Measurements from ENCODE around the gene FMNL2. TPM values are rescaled to one million over a fixed set of nuclear protein-coding genes. Genes with fewer than 3 reads are reported as not detected.

FMNL2 gene
- total RNA-seq, 1 donor from 2014 or later, result 34.3 TPM

- Histone ChIP-seq H3K4me3 (ENCODE audit: insufficient read depth, low read depth, low read length) (no peak overlapping the region), H3K27me3 (ENCODE audit: insufficient read depth, low read length) (no peaks in the 10 kb centered on the region), H4K20me1 (ENCODE audit: insufficient read depth, low read length) (no peaks in the 10 kb centered on the region), H2AFZ (ENCODE audit: low read depth, low read length) (no peak overlapping the region), H3K9ac (ENCODE audit: low read length) (no peak overlapping the region), H3K4me2 (ENCODE audit: low read length) (no peak overlapping the region), H3K36me3 (ENCODE audit: insufficient read depth, low read length) (peaks cover 11% of the 10 kb centered on the region), H3K79me2 (ENCODE audit: insufficient read depth, low read length) (no peaks in the 10 kb centered on the region), H3K9me3 (ENCODE audit: insufficient read depth, low read depth, low read length) (no peaks in the 10 kb centered on the region), H3K27ac (ENCODE audit: low read depth, low read length) (no peak overlapping the region), H3K4me1 (ENCODE audit: insufficient read depth, low read length) (peaks cover 4% of the 10 kb centered on the region)
- no peak for FAIRE-seq
- Mint-ChIP-seq H3K4me3 (ENCODE audit: unreplicated experiment) (no peak overlapping the region), H3K27ac (ENCODE audit: unreplicated experiment) (no peak overlapping the region), H3K9me3 (ENCODE audit: unreplicated experiment) (no peaks in the 10 kb centered on the region), H3K4me1 (ENCODE audit: low read depth, unreplicated experiment) (no peaks in the 10 kb centered on the region), H3K27me3 (ENCODE audit: low read depth, unreplicated experiment) (no peaks in the 10 kb centered on the region), H3K36me3 (ENCODE audit: low read depth, unreplicated experiment) (peaks cover 14% of the 10 kb centered on the region)
- no peak for TF ChIP-seq EZH2 (IDR thresholded peaks at IDR 0.05; ENCODE audit: insufficient read depth, low read length)
- no peak for TF ChIP-seq CTCF (IDR thresholded peaks at IDR 0.05; ENCODE audit: insufficient read depth, low read depth, low read length)
- no peak for DNase-seq (ENCODE audit: low read depth)
Observed at GRCh38 chr2:152622219-152622618, 287.2 kb downstream of the FMNL2 start.

- peaks cover 10% of the 10 kb centered on the region for H3K36me3 ChIP-seq (ENCODE audit: insufficient read depth, low read length)
- no peaks in the 10 kb centered on the region for H3K9me3 Mint-ChIP-seq (ENCODE audit: unreplicated experiment)
- H3K9ac ChIP-seq (ENCODE audit: low read length), result no peak overlapping the region
- H2AFZ ChIP-seq (ENCODE audit: low read depth, low read length), result no peak overlapping the region
- H3K4me3 ChIP-seq (ENCODE audit: insufficient read depth, low read depth, low read length), result no peak overlapping the region
- H3K27me3 ChIP-seq (ENCODE audit: insufficient read depth, low read length), result no peaks in the 10 kb centered on the region
- no peak overlapping the region for H3K27ac ChIP-seq (ENCODE audit: low read depth, low read length)
- no peak overlapping the region for H3K27ac Mint-ChIP-seq (ENCODE audit: unreplicated experiment)
- H3K4me3 Mint-ChIP-seq (ENCODE audit: unreplicated experiment), result no peak overlapping the region
- TF ChIP-seq CTCF (IDR thresholded peaks at IDR 0.05; ENCODE audit: insufficient read depth, low read depth, low read length), result no peak
- no peak for TF ChIP-seq EZH2 (IDR thresholded peaks at IDR 0.05; ENCODE audit: insufficient read depth, low read length)
- H3K27me3 Mint-ChIP-seq (ENCODE audit: low read depth, unreplicated experiment), result no peaks in the 10 kb centered on the region
- H3K36me3 Mint-ChIP-seq (ENCODE audit: low read depth, unreplicated experiment), result peaks cover 14% of the 10 kb centered on the region
- H3K4me1 Mint-ChIP-seq (ENCODE audit: low read depth, unreplicated experiment), result no peaks in the 10 kb centered on the region
- no peak overlapping the region for H3K4me2 ChIP-seq (ENCODE audit: low read length)
- no peaks in the 10 kb centered on the region for H3K9me3 ChIP-seq (ENCODE audit: insufficient read depth, low read depth, low read length)
- DNase-seq (ENCODE audit: low read depth) (no peak), FAIRE-seq (no peak)
- no peaks in the 10 kb centered on the region for H3K4me1 ChIP-seq (ENCODE audit: insufficient read depth, low read length)
- H3K79me2 ChIP-seq (ENCODE audit: insufficient read depth, low read length), result no peaks in the 10 kb centered on the region
- H4K20me1 ChIP-seq (ENCODE audit: insufficient read depth, low read length), result no peaks in the 10 kb centered on the region
Observed at GRCh38 chr2:152623076-152623740, 288.2 kb downstream of the FMNL2 start.

GRCh38 chr2:152623775-152624174 is 288.8 kb downstream of the FMNL2 start:
- no peaks in the 10 kb centered on the region for H3K79me2 ChIP-seq (ENCODE audit: insufficient read depth, low read length)
- no peak overlapping the region for H3K27ac Mint-ChIP-seq (ENCODE audit: unreplicated experiment)
- no peak overlapping the region for H3K27ac ChIP-seq (ENCODE audit: low read depth, low read length)
- no peaks in the 10 kb centered on the region for H3K4me1 ChIP-seq (ENCODE audit: insufficient read depth, low read length)
- H3K27me3 ChIP-seq (ENCODE audit: insufficient read depth, low read length), result no peaks in the 10 kb centered on the region
- H3K36me3 Mint-ChIP-seq (ENCODE audit: low read depth, unreplicated experiment), result peaks cover 14% of the 10 kb centered on the region
- DNase-seq (ENCODE audit: low read depth) (no peak), FAIRE-seq (no peak)
- H3K9ac ChIP-seq (ENCODE audit: low read length), result no peak overlapping the region
- TF ChIP-seq CTCF (IDR thresholded peaks at IDR 0.05; ENCODE audit: insufficient read depth, low read depth, low read length) (no peak), EZH2 (IDR thresholded peaks at IDR 0.05; ENCODE audit: insufficient read depth, low read length) (no peak)
- H3K4me3 Mint-ChIP-seq (ENCODE audit: unreplicated experiment), result no peak overlapping the region
- no peaks in the 10 kb centered on the region for H3K9me3 Mint-ChIP-seq (ENCODE audit: unreplicated experiment)
- H3K27me3 Mint-ChIP-seq (ENCODE audit: low read depth, unreplicated experiment), result no peaks in the 10 kb centered on the region
- no peak overlapping the region for H3K4me3 ChIP-seq (ENCODE audit: insufficient read depth, low read depth, low read length)
- H3K4me1 Mint-ChIP-seq (ENCODE audit: low read depth, unreplicated experiment), result no peaks in the 10 kb centered on the region
- H3K4me2 ChIP-seq (ENCODE audit: low read length), result no peak overlapping the region
- H3K9me3 ChIP-seq (ENCODE audit: insufficient read depth, low read depth, low read length), result no peaks in the 10 kb centered on the region
- peaks cover 14% of the 10 kb centered on the region for H3K36me3 ChIP-seq (ENCODE audit: insufficient read depth, low read length)
- no peak overlapping the region for H2AFZ ChIP-seq (ENCODE audit: low read depth, low read length)
- H4K20me1 ChIP-seq (ENCODE audit: insufficient read depth, low read length), result no peaks in the 10 kb centered on the region

Measured in astrocyte (in vitro differentiated cells and primary cell).